RWPE2 (cell line): ENCODE results near the gene LRRC8C.
"Not testable (repeated sequence)": the region's sequence is repeated elsewhere in the genome, so short reads cannot be mapped to it uniquely, and the experiment has no call there.

Experiments
- ATAC-seq: fragments of 200-7000 bp; cut with Tn5 transposase; 3 replicates; pipeline ENCODE4 v1.9.1; 2021; ENCODE audit warnings: low read depth
- DNase-seq: peaks from one replicate; pipeline ENCODE4 v3.0.0-alpha.2; 2020; ENCODE audit warnings: low spot score
- H3K27ac ChIP-seq: fragments of 450-650 bp; 2 replicates; pipeline ENCODE4 v1.5.1; 2017; ENCODE audit warnings: mild to moderate bottlenecking; ENCODE audit not compliant: poor library complexity, severe bottlenecking
- H3K27me3 ChIP-seq: fragments of 250-450 bp; sonication (Bioruptor Pico); 2 replicates; pipeline ENCODE4 v1.5.1; 2021; ENCODE audit warnings: mild to moderate bottlenecking, moderate library complexity; ENCODE audit not compliant: insufficient read depth, poor library complexity, severe bottlenecking
- H3K36me3 ChIP-seq: fragments of 250-450 bp; sonication (Bioruptor Pico); 2 replicates; pipeline ENCODE4 v1.5.1; 2020; ENCODE audit warnings: low read depth, mild to moderate bottlenecking, moderate library complexity
- H3K4me1 ChIP-seq: fragments of 250-450 bp; sonication (Bioruptor Pico); 2 replicates; pipeline ENCODE4 v1.5.1; 2021; ENCODE audit warnings: mild to moderate bottlenecking, moderate library complexity; ENCODE audit not compliant: insufficient read depth, poor library complexity, severe bottlenecking
- H3K4me3 ChIP-seq: fragments of 250-450 bp; sonication (Bioruptor Pico); 2 replicates; pipeline ENCODE4 v1.5.1; 2021; ENCODE audit warnings: mild to moderate bottlenecking, moderate library complexity; ENCODE audit not compliant: severe bottlenecking
- H3K9me3 ChIP-seq: fragments of 250-450 bp; sonication (Bioruptor Pico); 2 replicates; pipeline ENCODE4 v1.5.1; 2021; ENCODE audit warnings: mild to moderate bottlenecking, moderate library complexity; ENCODE audit not compliant: severe bottlenecking
- TF ChIP-seq, protein P1 (sequence below): fragments of 450-650 bp; IDR thresholded peaks from one replicate; pipeline ENCODE4 v1.5.1; 2017; ENCODE audit warnings: mild to moderate bottlenecking, moderate library complexity; ENCODE audit not compliant: poor library complexity, severe bottlenecking

The LRRC8C gene

DNA sequence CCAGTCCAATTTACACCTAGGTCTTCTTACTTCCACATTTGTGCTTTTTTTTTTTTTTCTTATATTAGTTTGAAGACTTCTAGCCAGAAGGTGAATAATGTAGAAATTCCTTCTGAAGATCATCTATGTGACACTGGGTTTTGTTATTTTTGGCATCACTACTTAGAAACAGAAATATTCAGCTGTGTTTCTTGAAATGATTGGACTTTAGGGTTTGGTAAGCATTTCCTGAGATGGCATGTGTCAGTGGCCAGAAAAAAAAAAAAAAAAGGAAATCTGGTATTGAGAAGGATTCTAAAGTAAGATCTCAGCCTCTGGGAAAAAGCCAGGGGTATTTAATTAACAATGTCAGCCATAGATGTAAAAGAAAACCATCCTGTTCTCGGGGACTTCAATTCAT, 43.4 kb upstream of the LRRC8C start:
- no peaks in the 10 kb centered on the region for H3K27me3 ChIP-seq
- H3K9me3 ChIP-seq: no peaks in the 10 kb centered on the region
- no peaks in the 10 kb centered on the region for H3K36me3 ChIP-seq
- DNase-seq (no peak), ATAC-seq (no peak)
- no peak overlapping the region for H3K27ac ChIP-seq
- TF ChIP-seq, protein P1, sequence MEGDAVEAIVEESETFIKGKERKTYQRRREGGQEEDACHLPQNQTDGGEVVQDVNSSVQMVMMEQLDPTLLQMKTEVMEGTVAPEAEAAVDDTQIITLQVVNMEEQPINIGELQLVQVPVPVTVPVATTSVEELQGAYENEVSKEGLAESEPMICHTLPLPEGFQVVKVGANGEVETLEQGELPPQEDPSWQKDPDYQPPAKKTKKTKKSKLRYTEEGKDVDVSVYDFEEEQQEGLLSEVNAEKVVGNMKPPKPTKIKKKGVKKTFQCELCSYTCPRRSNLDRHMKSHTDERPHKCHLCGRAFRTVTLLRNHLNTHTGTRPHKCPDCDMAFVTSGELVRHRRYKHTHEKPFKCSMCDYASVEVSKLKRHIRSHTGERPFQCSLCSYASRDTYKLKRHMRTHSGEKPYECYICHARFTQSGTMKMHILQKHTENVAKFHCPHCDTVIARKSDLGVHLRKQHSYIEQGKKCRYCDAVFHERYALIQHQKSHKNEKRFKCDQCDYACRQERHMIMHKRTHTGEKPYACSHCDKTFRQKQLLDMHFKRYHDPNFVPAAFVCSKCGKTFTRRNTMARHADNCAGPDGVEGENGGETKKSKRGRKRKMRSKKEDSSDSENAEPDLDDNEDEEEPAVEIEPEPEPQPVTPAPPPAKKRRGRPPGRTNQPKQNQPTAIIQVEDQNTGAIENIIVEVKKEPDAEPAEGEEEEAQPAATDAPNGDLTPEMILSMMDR: no peak
- H3K4me3 ChIP-seq: no peak overlapping the region
- peaks cover 6% of the 10 kb centered on the region for H3K4me1 ChIP-seq

DNA sequence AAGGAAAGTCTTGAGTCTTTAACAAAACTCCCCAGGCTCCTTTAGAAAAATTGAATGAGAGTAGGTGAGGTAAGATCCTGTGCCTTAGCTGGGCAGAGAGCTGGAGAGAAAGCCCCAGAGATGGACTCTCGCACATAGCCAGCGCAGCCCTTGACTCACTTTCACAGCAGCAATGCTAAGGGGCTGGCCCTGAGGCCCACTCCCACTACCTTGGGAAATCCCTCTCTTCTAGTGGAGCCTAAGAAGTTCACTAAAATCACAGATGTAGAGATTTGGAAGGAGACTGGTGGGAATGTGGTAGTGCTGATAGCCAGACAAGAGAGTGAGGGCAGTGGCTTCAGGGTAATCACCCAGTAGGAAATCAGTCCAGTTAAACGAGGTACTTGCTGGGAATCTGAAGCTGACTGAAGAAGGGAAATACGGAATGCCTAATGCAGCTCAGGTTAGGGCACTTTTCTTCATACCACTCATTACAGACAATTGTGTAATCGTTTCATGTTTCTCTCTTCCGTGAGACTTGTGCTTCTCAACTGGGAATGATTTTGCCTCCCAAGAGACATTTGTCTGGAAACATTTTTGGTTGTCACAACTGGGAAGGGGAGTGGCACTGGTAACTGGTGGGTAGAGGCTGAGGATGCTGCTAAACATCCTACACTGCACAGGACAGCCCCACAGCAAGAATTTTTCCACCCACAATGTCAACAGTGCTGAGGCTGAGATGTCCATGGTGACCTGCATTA, 42.4 kb upstream of the LRRC8C start:
- Histone ChIP-seq H3K36me3 (no peaks in the 10 kb centered on the region), H3K27me3 (no peaks in the 10 kb centered on the region), H3K9me3 (no peaks in the 10 kb centered on the region), H3K4me1 (peaks cover 6% of the 10 kb centered on the region), H3K4me3 (no peak overlapping the region), H3K27ac (no peak overlapping the region)
- ATAC-seq (no peak), DNase-seq (no peak)
- TF ChIP-seq, protein P1: no peak

DNA sequence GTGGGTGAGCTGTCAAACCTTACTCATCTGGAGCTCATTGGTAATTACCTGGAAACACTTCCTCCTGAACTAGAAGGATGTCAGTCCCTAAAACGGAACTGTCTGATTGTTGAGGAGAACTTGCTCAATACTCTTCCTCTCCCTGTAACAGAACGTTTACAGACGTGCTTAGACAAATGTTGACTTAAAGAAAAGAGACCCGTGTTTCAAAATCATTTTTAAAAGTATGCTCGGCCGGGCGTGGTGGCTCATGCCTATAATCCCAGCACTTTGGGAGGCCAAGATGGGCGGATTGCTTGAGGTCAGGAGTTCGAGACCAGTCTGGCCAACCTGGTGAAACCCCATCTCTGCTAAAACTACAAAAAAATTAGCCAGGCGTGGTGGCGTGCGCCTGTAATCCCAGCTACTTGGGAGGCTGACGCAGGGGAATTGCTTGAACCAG, 40.0 kb upstream of the LRRC8C start:
- ATAC-seq: peak; percentile 86
- not testable (repeated sequence) for H3K36me3 ChIP-seq, H3K9me3 ChIP-seq, DNase-seq, H3K4me3 ChIP-seq, H3K27me3 ChIP-seq, H3K4me1 ChIP-seq
- H3K27ac ChIP-seq: peak overlapping the region; percentile 27

GRCh38 chr1:89594096-89594740, 38.7 kb upstream of the LRRC8C start:
- no peak for DNase-seq
- no peak for ATAC-seq
- Histone ChIP-seq H3K27ac (no peak overlapping the region), H3K4me1 (peaks cover 6% of the 10 kb centered on the region), H3K27me3 (no peaks in the 10 kb centered on the region), H3K9me3 (no peaks in the 10 kb centered on the region), H3K36me3 (no peaks in the 10 kb centered on the region), H3K4me3 (no peak overlapping the region)
- TF ChIP-seq, protein P1: no peak

- DNase-seq (no peak), ATAC-seq (no peak)
- peaks cover 6% of the 10 kb centered on the region for H3K4me1 ChIP-seq
- no peaks in the 10 kb centered on the region for H3K27me3 ChIP-seq
- TF ChIP-seq, protein P1: no peak
- H3K4me3 ChIP-seq: no peak overlapping the region
- H3K27ac ChIP-seq: no peak overlapping the region
- H3K9me3 ChIP-seq: no peaks in the 10 kb centered on the region
- H3K36me3 ChIP-seq: no peaks in the 10 kb centered on the region
These were observed 36.2 kb upstream of the LRRC8C start for GRCh38 chr1:89596698-89597097.
